H1 (cell line): ENCODE results near the gene SND1. TPM values are rescaled to one million over a fixed set of nuclear protein-coding genes. Genes with fewer than 3 reads are reported as not detected.

Experiments used
- CTCF ChIA-PET: fragments of 300-600 bp; sonication (Branson Sonifier 250); formaldehyde crosslinking; loops from one replicate; lab custom pipeline; 2021; ENCODE audit not compliant: partially characterized antibody; lab: Charles Lee
- POLR2A ChIA-PET: fragments of 300-600 bp; sonication (Branson Sonifier 250); formaldehyde crosslinking; loops from one replicate; lab custom pipeline; 2021; ENCODE audit warnings: inconsistent platforms; ENCODE audit not compliant: partially characterized antibody; lab: Charles Lee
- DNase-seq, 2 experiments: peaks; one replicate each; pipeline versions ENCODE4 v3.0.0 to v3.0.0-alpha.2; 2010 to 2022; ENCODE audit warnings: low spot score in 2 of 2, low read depth in 1 of 2, mixed read lengths in 1 of 2
- FAIRE-seq: peaks from 2 replicates; lab custom pipeline; 2011; peaks lifted over from hg19 to GRCh38; lab: Jason Lieb, UNC
- H2AFZ ChIP-seq: 2 replicates; pipeline ENCODE4 v1.8.1; 2012; ENCODE audit warnings: low read length, inconsistent platforms
- H2AK5ac ChIP-seq: 2 replicates; pipeline ENCODE4 v1.6.1; 2013; ENCODE audit warnings: low read depth, low read length
- H2BK120ac ChIP-seq: replicated peaks from 2 replicates; pipeline ENCODE3; 2013; ENCODE audit warnings: low read depth, low read length, inconsistent platforms
- H2BK12ac ChIP-seq: 2 replicates; pipeline ENCODE4 v1.6.1; 2013; ENCODE audit warnings: low read depth, low read length
- H2BK15ac ChIP-seq: 2 replicates; pipeline ENCODE4 v1.6.1; 2013; ENCODE audit warnings: low read length
- H2BK20ac ChIP-seq: 2 replicates; pipeline ENCODE4 v1.6.1; 2013; ENCODE audit warnings: low read length
- H2BK5ac ChIP-seq: 2 replicates; pipeline ENCODE4 v1.6.1; 2013; ENCODE audit warnings: low read depth, low read length
- H3K14ac ChIP-seq: 2 replicates; pipeline ENCODE4 v1.6.1; 2013; ENCODE audit warnings: inconsistent platforms; ENCODE audit not compliant: insufficient read length
- H3K18ac ChIP-seq: 2 replicates; pipeline ENCODE4 v1.6.1; 2013; ENCODE audit warnings: low read length; ENCODE audit errors: extremely low read depth
- H3K23ac ChIP-seq: 2 replicates; pipeline ENCODE4 v1.6.1; 2013; ENCODE audit warnings: inconsistent platforms; ENCODE audit not compliant: insufficient read length
- H3K23me2 ChIP-seq: 2 replicates; pipeline ENCODE4 v1.6.1; 2013; ENCODE audit warnings: low read depth, low read length
- H3K27ac ChIP-seq: 2 replicates; pipeline ENCODE4 v1.6.1; 2011; ENCODE audit warnings: low read depth, low read length, inconsistent platforms
- H3K27me3 ChIP-seq, 4 experiments: replicated peaks in 1 of 4; 1 replicate in 1 of 4; 2 replicates in 3 of 4; pipeline versions ENCODE4 v1.6.1 to v1.8.1; 2011 to 2013; ENCODE audit warnings: low read length in 3 of 4, mild to moderate bottlenecking in 3 of 4, inconsistent platforms in 2 of 4, mixed read lengths in 2 of 4, moderate library complexity in 1 of 4; ENCODE audit not compliant: control insufficient read depth in 3 of 4, insufficient read depth in 3 of 4; ENCODE audit errors: extremely low read depth in 1 of 4
- H3K36me3 ChIP-seq, 4 experiments: 2 replicates each; pipeline versions ENCODE4 v1.6.1 to v1.8.1; 2011 to 2013; ENCODE audit warnings: mild to moderate bottlenecking in 4 of 4, low read length in 3 of 4, moderate library complexity in 2 of 4, control low read depth in 1 of 4, inconsistent platforms in 1 of 4; ENCODE audit not compliant: insufficient read depth in 4 of 4, control insufficient read depth in 2 of 4
- H3K4ac ChIP-seq: replicated peaks from 2 replicates; pipeline ENCODE3; 2013; ENCODE audit warnings: low read length, low read depth, mixed read lengths, inconsistent platforms; ENCODE audit not compliant: insufficient read length
- H3K4me1 ChIP-seq, 4 experiments: replicated peaks in 1 of 4; 1 replicate in 1 of 4; 2 replicates in 3 of 4; pipeline versions ENCODE4 v1.6.1 to v1.8.1; 2011 to 2013; ENCODE audit warnings: low read length in 3 of 4, inconsistent platforms in 2 of 4, mixed read lengths in 1 of 4; ENCODE audit not compliant: insufficient read depth in 4 of 4, control insufficient read depth in 3 of 4
- H3K4me2 ChIP-seq, 2 experiments: 2 replicates each; pipeline versions ENCODE4 v1.6.1 to v1.8.1; 2011 to 2013; ENCODE audit warnings: low read depth in 2 of 2, low read length in 2 of 2, control low read depth in 1 of 2, inconsistent platforms in 1 of 2, mild to moderate bottlenecking in 1 of 2; ENCODE audit not compliant: insufficient read depth in 1 of 2
- H3K4me3 ChIP-seq, 4 experiments: fragments of 200-600, 300-600 bp in 1 of 4; sonication (generic), shearing (Covaris generic), sonication (Bioruptor Twin) in 1 of 4; 2 replicates each; pipeline versions ENCODE4 v1.5.1 to v1.8.1; 2011 to 2016; ENCODE audit warnings: low read length in 4 of 4, low read depth in 3 of 4, control low read depth in 2 of 4, inconsistent platforms in 2 of 4, mild to moderate bottlenecking in 2 of 4, mixed read lengths in 1 of 4, moderate library complexity in 1 of 4; ENCODE audit not compliant: insufficient read depth in 2 of 4; ENCODE audit errors: extremely low read depth in 1 of 4
- H3K56ac ChIP-seq: replicated peaks from 2 replicates; pipeline ENCODE3; 2013; ENCODE audit warnings: low read depth, mild to moderate bottlenecking, mixed read lengths, low read length, inconsistent platforms; ENCODE audit not compliant: insufficient read length
- H3K79me1 ChIP-seq: 2 replicates; pipeline ENCODE4 v1.6.1; 2013; ENCODE audit warnings: low read depth, low read length, control low read depth
- H3K79me2 ChIP-seq, 2 experiments: 2 replicates each; pipeline versions ENCODE4 v1.6.1 to v1.8.1; 2012 to 2013; ENCODE audit warnings: low read length in 2 of 2, mild to moderate bottlenecking in 2 of 2, inconsistent platforms in 1 of 2; ENCODE audit not compliant: insufficient read depth in 2 of 2, control insufficient read depth in 1 of 2
- H3K9ac ChIP-seq, 4 experiments: replicated peaks in 1 of 4; 1 replicate in 1 of 4; 2 replicates in 3 of 4; pipeline versions ENCODE4 v1.6.1 to v1.8.1; 2011 to 2013; ENCODE audit warnings: low read depth in 3 of 4, low read length in 3 of 4, control low read depth in 2 of 4, mild to moderate bottlenecking in 2 of 4, moderate library complexity in 2 of 4, inconsistent platforms in 1 of 4; ENCODE audit errors: extremely low read depth in 1 of 4
- H3K9me3 ChIP-seq, 2 experiments: 2 replicates each; pipeline versions ENCODE4 v1.6.1 to v1.8.1; 2012 to 2013; ENCODE audit warnings: mild to moderate bottlenecking in 2 of 2, moderate library complexity in 2 of 2, control low read depth in 1 of 2, inconsistent platforms in 1 of 2, low read depth in 1 of 2, low read length in 1 of 2, mixed read lengths in 1 of 2; ENCODE audit not compliant: insufficient read depth in 2 of 2
- H4K20me1 ChIP-seq, 2 experiments: replicated peaks in 1 of 2; 2 replicates each; pipeline versions ENCODE3 to v1.8.1; 2011 to 2013; ENCODE audit warnings: inconsistent platforms in 2 of 2, low read length in 2 of 2, mild to moderate bottlenecking in 1 of 2; ENCODE audit not compliant: insufficient read depth in 2 of 2, control insufficient read depth in 1 of 2
- H4K5ac ChIP-seq: 2 replicates; pipeline ENCODE4 v1.6.1; 2013; ENCODE audit warnings: low read length, low read depth, mixed read lengths, inconsistent platforms; ENCODE audit not compliant: insufficient read length
- H4K8ac ChIP-seq: 2 replicates; pipeline ENCODE4 v1.8.0; 2013; ENCODE audit warnings: mild to moderate bottlenecking, moderate library complexity, low read length, inconsistent platforms; ENCODE audit not compliant: insufficient read depth; ENCODE audit errors: extremely low read depth
- H4K91ac ChIP-seq: replicated peaks from 2 replicates; pipeline ENCODE3; 2013; ENCODE audit warnings: low read length, mixed read lengths, inconsistent platforms; ENCODE audit not compliant: insufficient read length
- BRCA1 ChIP-seq: IDR thresholded peaks from 2 replicates; pipeline ENCODE4 v1.6.1; 2012; ENCODE audit warnings: low read depth, low read length, improper control_type of control experiment
- TAF7 ChIP-seq: optimal IDR thresholded peaks from 2 replicates; pipeline ENCODE3; 2011; ENCODE audit warnings: low read depth, mild to moderate bottlenecking, inconsistent platforms, low read length, moderate library complexity, borderline replicate concordance
- WGBS, 2 experiments: shearing (Covaris generic) in 1 of 2; methylation state at CpG; one replicate each; pipeline versions ENCODE4 v1.1.6 to v1.1.7; 2013 to 2015; ENCODE audit warnings: low lambda C conversion rate in 2 of 2, mixed read lengths in 2 of 2, inconsistent platforms in 1 of 2, low coverage in 1 of 2, missing lambda C conversion rate in 1 of 2; ENCODE audit not compliant: insufficient replicate concordance in 2 of 2, insufficient coverage in 1 of 2, insufficient read length in 1 of 2; ENCODE audit errors: extremely low coverage in 1 of 2, missing lambda C conversion rate in 1 of 2; 5-methylcytosine and 5-hydroxymethylcytosine counted together
- polyA plus RNA-seq, 7 experiments: library from polyadenylated mRNA; depleted of rRNA in 3 of 7; stranded (reverse) in 5 of 7; unstranded in 2 of 7; fragments of >200 nt in 5 of 7; fragments of 200-250 nt in 2 of 7; gene quantifications; 1 replicate in 5 of 7; 2 replicates in 1 of 7; 4 replicates in 1 of 7; pipeline versions ENCODE4 v1.2.1 to v1.2.3, GENCODE V29; 2011 to 2013; ENCODE audit warnings: missing spikeins in 2 of 7, mixed read lengths in 2 of 7
- total RNA-seq: library from RNA; stranded (reverse); fragmentation: NEBNext Ultra II Directional; extraction: Animal tissue kit (Norgen Biotek cat#: 25700); gene quantifications from 2 replicates; pipeline ENCODE4 v1.2.1, GENCODE V29; 2021

SND1 gene
- total and polyA plus RNA-seq, 2 of the 8 experiments (the other 6 are each of a cell fraction or from before 2014, with no cell fraction given), result 122 to 290 TPM

DNA sequence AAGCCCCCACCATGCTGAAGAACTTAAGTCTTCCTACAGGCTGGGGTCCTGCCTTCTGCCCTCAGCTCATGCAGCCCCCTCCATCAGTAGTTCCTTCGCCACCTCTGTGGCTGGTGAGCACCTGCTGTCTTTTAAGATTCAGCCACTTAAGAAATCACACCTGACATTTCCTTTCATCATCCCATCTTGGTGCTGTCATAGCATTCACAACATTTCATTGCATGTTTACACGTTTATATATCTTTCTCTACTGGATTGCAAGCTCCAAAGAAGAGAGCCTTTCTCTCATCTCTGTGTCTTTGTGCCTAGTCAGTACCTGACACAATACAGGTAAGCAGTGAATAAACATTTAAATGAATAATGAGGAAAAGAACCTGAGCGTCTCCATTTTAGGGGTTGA is 38.3 kb downstream of the SND1 start:
- ChIA-PET POLR2A (interaction anchor here (1.4 kb wide), 1 partner anchor 26 kb away, joined by 3 read pairs; no protein-coding TSS in a partner anchor), CTCF (interaction anchor here (0.8 to 4.4 kb wide), 2 partner anchors 16 to 18 kb away, joined by 3 to 24 read pairs; no protein-coding TSS in a partner anchor)
- Histone ChIP-seq H2BK5ac (no peak overlapping the region), H4K20me1 (peaks cover 0 to 9% of the 10 kb centered on the region in 2 experiments), H3K36me3 (peaks cover 4 to 55% (median 28%) of the 10 kb centered on the region in 4 experiments; a peak in 7 of 8 replicates), H3K4me3 (no peak overlapping the region), H3K27me3 (peaks cover 0 to 1% (median 0%) of the 10 kb centered on the region in 4 experiments; a peak in 1 of 7 replicates), H3K27ac (no peak overlapping the region), H2BK12ac (no peak overlapping the region), H2AK5ac (no peak overlapping the region), H3K23ac (no peak overlapping the region), H3K79me1 (peaks cover 7% of the 10 kb centered on the region), H3K56ac (no peak overlapping the region), H4K8ac (no peak overlapping the region), H3K18ac (no peak overlapping the region), H3K79me2 (peaks cover 0 to 91% of the 10 kb centered on the region in 2 experiments), H2BK120ac (no peak overlapping the region), H3K9ac (no peak overlapping the region), H3K9me3 (no peaks in the 10 kb centered on the region), H2BK20ac (no peak overlapping the region), H4K91ac (no peak overlapping the region), H3K14ac (no peak overlapping the region), H3K4ac (no peak overlapping the region), H2BK15ac (no peak overlapping the region), H4K5ac (no peak overlapping the region), H2AFZ (no peak overlapping the region), H3K23me2 (no peaks in the 10 kb centered on the region), H3K4me1 (peaks cover 1 to 9% (median 4%) of the 10 kb centered on the region in 4 experiments; a peak in 5 of 7 replicates), H3K4me2 (no peak overlapping the region)
- FAIRE-seq (no peak), DNase-seq (no peak)
- WGBS, 2 experiments, result 84% methylated on average over 3 of the region's 3 CpGs; no CpG with 5 or more reads in 1 of the 2 experiments
- TF ChIP-seq TAF7 (no peak), BRCA1 (no peak)
